Hepatocyte (in vitro differentiated cells): ENCODE results near the gene USP9Y.

Experiments used
- CTCF ChIP-seq: fragments of 200-600 bp; sonication (generic); IDR thresholded peaks from 2 replicates; pipeline ENCODE4 v1.5.1; 2016; ENCODE audit warnings: antibody characterized with exemption, mild to moderate bottlenecking; ENCODE audit not compliant: poor library complexity
- EZH2 ChIP-seq: fragments of 200-600 bp; sonication (generic); IDR thresholded peaks from 2 replicates; pipeline ENCODE4 v1.6.1; 2016; ENCODE audit warnings: antibody characterized with exemption, mild to moderate bottlenecking, borderline replicate concordance
- EZH2phosphoT487 ChIP-seq: fragments of 200-600 bp; sonication (generic); IDR thresholded peaks from one replicate; pipeline ENCODE4 v1.6.1; 2018; ENCODE audit warnings: antibody characterized with exemption, mild to moderate bottlenecking, low read depth, moderate library complexity; ENCODE audit not compliant: unreplicated experiment, severe bottlenecking

- TF ChIP-seq CTCF (no peak), EZH2 (no peak), EZH2phosphoT487 (no peak)
These were observed 154.8 kb downstream of the USP9Y start for GRCh38 chrY:12855791-12856275.
